Nephron progenitor cell (in vitro differentiated cells): ENCODE results near the gene CD2.

Experiments used
- DNase-seq: peaks from one replicate; pipeline ENCODE4 v3.0.0; 2021
- H3K27ac Mint-ChIP-seq: 2 replicates; pipeline ENCODE4 v1.8.0; 2021; ENCODE audit warnings: mild to moderate bottlenecking, moderate library complexity, mixed read lengths
- H3K27me3 Mint-ChIP-seq: 2 replicates; pipeline ENCODE4 v1.8.0; 2021; ENCODE audit warnings: mild to moderate bottlenecking, low read depth, mixed read lengths; ENCODE audit not compliant: poor library complexity
- H3K36me3 Mint-ChIP-seq: 2 replicates; pipeline ENCODE4 v1.8.0; 2021; ENCODE audit warnings: low read depth, mixed read lengths
- H3K4me1 Mint-ChIP-seq: 2 replicates; pipeline ENCODE4 v1.8.0; 2021; ENCODE audit warnings: mixed read lengths
- H3K4me3 Mint-ChIP-seq: 2 replicates; pipeline ENCODE4 v1.8.0; 2021; ENCODE audit warnings: mild to moderate bottlenecking, moderate library complexity, mixed read lengths
- H3K9me3 Mint-ChIP-seq: 2 replicates; pipeline ENCODE4 v1.8.0; 2021; ENCODE audit warnings: mild to moderate bottlenecking, moderate library complexity, mixed read lengths
- CTCF ChIP-seq: fragments of 200-600 bp; sonication (generic); IDR thresholded peaks from 2 replicates; pipeline ENCODE4 v1.5.0; 2021; ENCODE audit warnings: antibody characterized with exemption

Gene CD2

GRCh38 chr1:116763787-116764465 is 9.7 kb downstream of the CD2 start:
- H3K27me3 Mint-ChIP-seq: peaks cover 10% of the 10 kb centered on the region
- H3K36me3 Mint-ChIP-seq: no peaks in the 10 kb centered on the region
- H3K27ac Mint-ChIP-seq: peak overlapping the region; percentile 50
- H3K9me3 Mint-ChIP-seq: no peaks in the 10 kb centered on the region
- no peak overlapping the region for H3K4me3 Mint-ChIP-seq
- peaks cover 31% of the 10 kb centered on the region for H3K4me1 Mint-ChIP-seq
- peak; percentile 50 for TF ChIP-seq CTCF
- peak; percentile 30 for DNase-seq

DNA sequence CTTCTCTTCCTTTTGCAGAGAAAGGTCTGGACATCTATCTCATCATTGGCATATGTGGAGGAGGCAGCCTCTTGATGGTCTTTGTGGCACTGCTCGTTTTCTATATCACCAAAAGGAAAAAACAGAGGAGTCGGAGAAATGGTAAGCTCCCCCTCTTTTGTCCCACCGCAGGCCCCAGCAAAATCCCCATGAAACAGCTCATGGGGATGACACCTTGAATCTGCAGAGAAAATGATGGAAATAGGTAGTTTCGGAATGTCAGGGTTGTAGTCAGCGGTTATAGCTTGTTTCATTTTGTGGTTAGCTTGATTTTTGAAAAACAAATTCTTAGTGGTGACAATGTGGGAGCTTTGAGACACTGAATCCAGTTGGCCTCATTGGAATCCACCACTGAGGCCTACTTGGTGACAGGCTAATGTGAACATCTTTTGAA is 10.3 kb downstream of the CD2 start:
- Mint-ChIP-seq H3K27ac (no peak overlapping the region), H3K4me1 (peaks cover 36% of the 10 kb centered on the region)

DNA sequence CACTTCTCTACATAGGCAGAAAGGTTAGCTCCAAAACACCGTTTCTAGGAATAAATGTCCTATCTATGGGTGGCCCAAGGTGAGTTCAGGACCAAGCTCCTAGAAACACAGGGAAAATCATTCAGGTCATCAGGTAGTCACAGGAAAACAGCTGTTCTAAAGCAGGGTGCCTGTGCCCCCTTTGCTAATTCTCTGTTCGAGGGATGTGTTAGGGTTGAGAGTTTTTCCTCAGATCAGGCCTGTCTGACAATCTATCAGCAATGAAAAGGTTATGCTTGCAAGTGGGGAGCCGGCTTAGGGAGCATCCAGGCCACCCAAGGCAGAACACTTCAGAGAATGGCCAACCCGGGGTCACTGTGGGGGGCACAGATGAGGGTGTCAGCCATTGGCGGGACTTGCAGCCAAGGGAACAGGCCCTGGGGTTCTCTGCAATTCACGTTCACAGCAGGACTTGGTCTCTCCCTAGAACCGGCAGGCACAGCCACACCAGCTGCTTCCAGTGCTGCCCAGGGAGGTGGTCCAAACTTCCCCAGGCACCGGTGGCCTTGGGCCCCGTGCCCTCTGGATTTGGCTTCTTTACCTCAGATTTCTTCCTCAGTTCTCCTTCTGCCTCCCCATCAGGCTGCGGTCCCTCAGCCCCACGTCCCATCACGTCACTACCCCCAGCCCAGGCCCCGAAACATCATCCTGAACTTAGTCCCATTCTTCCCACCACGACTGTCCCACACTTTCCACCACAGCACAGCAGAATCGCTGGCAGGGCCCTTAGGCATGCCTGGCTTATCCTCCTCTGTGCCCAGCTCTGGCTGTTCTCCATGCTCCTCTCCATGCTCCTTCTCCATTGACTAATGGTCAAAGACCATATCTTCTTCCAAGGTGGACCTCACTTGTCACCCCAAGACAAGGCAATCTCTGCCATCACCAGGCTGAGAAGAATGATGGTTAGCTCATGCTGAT is 11.0 kb downstream of the CD2 start:
- H3K27me3 Mint-ChIP-seq: peaks cover 11% of the 10 kb centered on the region
- no peaks in the 10 kb centered on the region for H3K9me3 Mint-ChIP-seq
- no peak for DNase-seq
- no peak for TF ChIP-seq CTCF
- H3K27ac Mint-ChIP-seq: no peak overlapping the region
- no peak overlapping the region for H3K4me3 Mint-ChIP-seq
- H3K4me1 Mint-ChIP-seq: peaks cover 36% of the 10 kb centered on the region
- H3K36me3 Mint-ChIP-seq: no peaks in the 10 kb centered on the region

More for the DNA sequence above, 10.3 kb downstream of the CD2 start:
- Mint-ChIP-seq H3K4me3 (no peak overlapping the region), H3K27me3 (peaks cover 11% of the 10 kb centered on the region), H3K9me3 (no peaks in the 10 kb centered on the region), H3K36me3 (no peaks in the 10 kb centered on the region)
- DNase-seq: no peak
- no peak for TF ChIP-seq CTCF

DNA sequence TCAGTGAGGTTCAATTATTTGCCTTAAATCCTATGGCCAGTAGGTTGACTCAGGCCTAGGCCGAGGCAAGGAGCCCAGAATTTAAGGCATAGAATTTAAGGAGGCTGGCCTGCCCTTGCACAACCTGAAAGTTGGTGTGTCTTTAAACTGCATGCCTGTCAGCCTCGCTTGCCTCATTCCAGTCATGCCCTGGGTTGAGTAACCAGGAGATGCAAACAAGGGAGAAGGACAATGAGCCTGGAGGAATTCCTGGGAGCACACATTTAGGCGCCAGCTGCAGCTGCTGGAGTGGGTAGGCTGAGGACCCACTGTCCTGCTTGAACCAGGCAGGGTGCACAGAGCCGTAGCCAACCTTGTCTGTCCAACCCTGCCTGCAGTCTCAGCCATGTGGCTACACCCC is 11.7 kb downstream of the CD2 start:
- no peaks in the 10 kb centered on the region for H3K9me3 Mint-ChIP-seq
- peaks cover 36% of the 10 kb centered on the region for H3K4me1 Mint-ChIP-seq
- no peak overlapping the region for H3K4me3 Mint-ChIP-seq
- DNase-seq: no peak
- no peak overlapping the region for H3K27ac Mint-ChIP-seq
- TF ChIP-seq CTCF: no peak
- no peaks in the 10 kb centered on the region for H3K36me3 Mint-ChIP-seq
- peaks cover 11% of the 10 kb centered on the region for H3K27me3 Mint-ChIP-seq

GRCh38 chr1:116766616-116767469 is 12.6 kb downstream of the CD2 start:
- peaks cover 36% of the 10 kb centered on the region for H3K4me1 Mint-ChIP-seq
- no peak for TF ChIP-seq CTCF
- no peaks in the 10 kb centered on the region for H3K9me3 Mint-ChIP-seq
- peaks cover 11% of the 10 kb centered on the region for H3K27me3 Mint-ChIP-seq
- no peak for DNase-seq
- no peak overlapping the region for H3K4me3 Mint-ChIP-seq
- H3K36me3 Mint-ChIP-seq: no peaks in the 10 kb centered on the region
- no peak overlapping the region for H3K27ac Mint-ChIP-seq
